GM10847 (cell line): Measurements from ENCODE around the gene RGS9BP.

Source experiments
- POLR2A ChIP-seq: IDR thresholded peaks from 2 replicates; pipeline ENCODE4 v1.6.1; 2011; ENCODE audit not compliant: insufficient read length; ENCODE audit errors: extremely low read depth

Gene RGS9BP, protein sequence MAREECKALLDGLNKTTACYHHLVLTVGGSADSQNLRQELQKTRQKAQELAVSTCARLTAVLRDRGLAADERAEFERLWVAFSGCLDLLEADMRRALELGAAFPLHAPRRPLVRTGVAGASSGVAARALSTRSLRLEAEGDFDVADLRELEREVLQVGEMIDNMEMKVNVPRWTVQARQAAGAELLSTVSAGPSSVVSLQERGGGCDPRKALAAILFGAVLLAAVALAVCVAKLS

DNA sequence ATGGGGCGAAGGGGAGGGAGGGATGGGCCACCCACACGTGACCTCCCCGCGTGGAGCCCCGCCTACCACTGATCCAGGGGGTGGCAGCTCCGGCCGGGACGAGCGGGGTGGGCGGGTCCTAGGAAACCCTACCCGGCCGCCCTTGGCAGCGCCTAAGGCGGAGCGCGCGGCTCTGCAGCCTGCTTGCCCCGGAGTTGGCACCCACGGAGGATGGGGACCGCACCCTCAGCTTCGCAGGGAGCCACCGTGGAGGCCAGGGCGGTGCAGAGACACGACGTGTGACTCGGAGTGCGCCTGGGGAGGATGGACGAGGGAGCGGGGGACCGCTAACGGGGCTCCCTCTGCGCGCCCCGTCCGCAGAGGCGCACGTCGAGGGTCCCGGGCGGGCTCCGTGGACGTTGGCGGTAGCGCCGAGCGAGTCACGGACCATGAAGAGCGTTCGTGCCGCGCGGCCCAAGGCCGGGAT, at the start of gene RGS9BP:
RGS9BP (plus strand) TSS at position 129 of the 466 bp plus-strand sequence. CDS start 416 bp downstream, outside the sequence.
- no peak for TF ChIP-seq POLR2A

DNA sequence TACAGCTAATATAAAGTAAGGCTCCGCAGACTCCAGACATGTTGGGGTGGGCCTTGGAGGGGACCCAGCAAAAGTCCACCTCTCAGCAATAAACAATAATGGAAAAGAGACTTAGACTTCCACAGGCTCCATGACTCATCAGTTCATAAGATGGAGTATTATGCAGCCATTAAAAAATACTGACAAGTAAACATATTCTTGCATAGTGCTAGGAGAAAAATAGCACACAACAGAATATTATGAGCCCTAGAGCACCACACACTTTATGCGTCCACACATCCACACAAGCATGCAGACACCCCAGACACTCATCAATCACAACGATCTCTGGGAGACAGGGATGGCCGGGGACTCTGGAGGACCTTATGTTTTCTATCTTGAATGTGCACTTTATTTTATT, 48.7 kb upstream of the RGS9BP start:
- no peak for TF ChIP-seq POLR2A

DNA sequence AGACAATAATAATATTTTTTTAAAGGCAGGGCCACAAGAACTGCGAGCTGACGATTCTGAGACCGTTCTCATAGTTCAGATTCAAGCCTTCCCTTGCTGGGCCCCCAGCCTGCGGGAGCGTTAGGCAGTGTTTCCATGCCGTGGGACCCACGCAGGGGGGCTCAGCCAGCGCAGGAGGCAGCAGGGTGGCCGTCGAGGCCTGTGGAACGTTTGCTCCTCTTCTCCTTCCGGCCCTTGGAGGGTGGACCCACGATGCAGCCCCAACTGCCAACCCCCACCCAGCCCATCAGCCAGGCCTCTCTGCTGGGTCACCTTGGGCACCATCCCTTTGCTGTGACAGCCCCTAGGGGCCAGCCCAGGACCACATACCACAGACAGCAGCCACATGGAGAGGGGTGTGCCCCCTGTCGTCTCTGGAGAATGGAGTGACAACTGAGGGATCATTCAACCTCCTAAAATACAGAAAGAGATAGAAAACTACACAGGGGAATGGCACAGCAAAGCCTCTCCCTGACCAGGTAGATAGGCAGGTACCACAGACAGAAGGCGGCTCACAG, 47.9 kb upstream of the RGS9BP start:
- TF ChIP-seq POLR2A, result no peak

DNA sequence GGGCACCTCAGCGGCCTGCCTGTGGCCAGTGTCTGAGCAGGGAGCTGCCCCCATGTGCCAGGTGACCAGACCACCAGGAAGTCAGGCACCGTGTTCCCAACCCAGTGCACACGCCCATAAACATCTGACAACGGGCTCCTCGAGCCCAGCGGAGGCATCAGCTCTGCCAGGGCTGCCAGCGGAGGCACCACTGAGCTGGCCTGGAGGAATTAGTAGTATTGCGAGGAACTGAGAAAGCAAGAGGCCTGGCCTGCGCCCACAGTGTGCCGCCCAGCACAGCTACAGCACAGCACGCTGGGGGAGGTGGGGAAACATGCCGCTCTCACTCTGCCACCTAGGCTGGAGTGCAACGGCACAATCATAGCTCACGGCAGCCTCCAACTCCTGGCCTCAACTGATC, 45.3 kb upstream of the RGS9BP start:
- TF ChIP-seq POLR2A, result no peak

DNA sequence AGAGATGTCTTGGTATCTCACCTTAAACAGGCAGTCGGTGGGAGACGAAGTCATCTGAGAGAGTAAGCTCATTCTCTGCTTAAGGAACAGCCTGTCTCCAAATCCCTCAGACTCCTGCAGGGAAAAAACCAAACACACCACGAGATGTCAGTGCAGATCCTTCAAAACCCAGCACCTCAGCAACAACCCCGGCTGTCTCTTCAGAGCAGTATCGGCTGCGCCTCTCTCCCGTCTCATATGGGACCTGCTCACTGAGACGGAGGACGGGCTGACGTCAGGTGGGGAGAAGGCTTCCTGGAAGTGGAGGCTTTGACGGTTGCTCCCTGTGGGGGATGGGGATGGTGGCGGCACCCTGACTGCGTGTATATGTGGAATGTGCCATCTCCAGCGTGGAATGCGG, 44.3 kb upstream of the RGS9BP start:
- no peak for TF ChIP-seq POLR2A

DNA sequence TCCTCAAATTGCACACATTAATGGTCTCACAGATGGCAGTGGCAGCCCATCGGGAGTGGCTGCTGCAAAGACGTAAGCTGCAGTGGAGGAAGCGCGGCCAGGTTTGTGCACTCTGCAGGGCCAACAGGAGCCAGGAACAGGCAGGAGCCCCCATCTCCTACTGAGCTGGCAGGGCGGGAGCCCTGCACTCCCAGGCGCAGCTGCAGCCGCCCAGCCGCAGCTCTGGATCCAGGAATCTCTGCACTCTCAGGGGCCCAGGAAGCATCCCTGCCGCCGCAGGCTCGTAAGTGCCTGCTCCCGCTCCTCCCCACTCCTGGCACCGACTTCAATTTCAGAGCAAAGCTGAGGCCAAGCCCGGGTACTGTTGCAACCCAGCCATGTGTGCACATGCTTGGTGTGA, 38.2 kb upstream of the RGS9BP start:
- TF ChIP-seq POLR2A, result no peak

DNA sequence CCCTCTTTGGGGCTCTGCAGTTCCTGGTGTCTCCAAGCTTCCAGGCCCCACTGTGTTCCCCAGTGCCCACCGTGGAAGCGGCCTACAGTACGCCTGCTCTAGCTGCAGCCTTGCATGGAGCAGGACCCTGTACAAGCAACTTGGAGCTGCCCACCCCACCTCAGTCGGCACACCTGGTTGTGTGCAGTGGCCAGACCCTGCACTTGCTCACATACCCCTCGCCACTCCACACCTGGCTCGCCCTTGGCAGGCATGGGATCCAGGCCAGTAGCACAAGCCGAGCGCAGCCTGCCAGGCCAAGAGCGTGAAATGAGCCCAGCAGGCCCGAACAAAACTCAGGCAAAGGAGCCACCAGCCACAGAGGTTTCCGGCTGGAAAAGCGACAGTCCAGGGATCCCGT, 37.0 kb upstream of the RGS9BP start:
- TF ChIP-seq POLR2A, result no peak

DNA sequence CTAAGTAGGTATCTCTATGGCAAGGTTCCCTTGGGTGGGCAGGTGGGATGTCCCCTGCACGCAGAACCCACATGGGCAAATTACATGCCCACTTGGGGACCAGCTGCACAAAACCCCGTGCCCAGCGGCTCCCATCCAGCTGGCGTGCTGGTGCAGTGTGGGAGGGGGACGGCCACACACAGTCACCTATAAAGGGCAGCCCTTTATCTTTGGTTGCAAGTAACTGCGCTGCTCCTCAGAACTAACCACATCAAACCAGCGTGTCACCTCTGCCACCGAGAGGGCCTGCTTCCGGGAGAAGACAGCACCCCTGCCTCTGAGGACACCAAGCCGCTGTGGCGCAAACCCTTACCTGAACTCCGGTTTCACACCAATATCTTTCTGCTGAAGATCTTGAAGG, 32.9 kb upstream of the RGS9BP start:
- no peak for TF ChIP-seq POLR2A

DNA sequence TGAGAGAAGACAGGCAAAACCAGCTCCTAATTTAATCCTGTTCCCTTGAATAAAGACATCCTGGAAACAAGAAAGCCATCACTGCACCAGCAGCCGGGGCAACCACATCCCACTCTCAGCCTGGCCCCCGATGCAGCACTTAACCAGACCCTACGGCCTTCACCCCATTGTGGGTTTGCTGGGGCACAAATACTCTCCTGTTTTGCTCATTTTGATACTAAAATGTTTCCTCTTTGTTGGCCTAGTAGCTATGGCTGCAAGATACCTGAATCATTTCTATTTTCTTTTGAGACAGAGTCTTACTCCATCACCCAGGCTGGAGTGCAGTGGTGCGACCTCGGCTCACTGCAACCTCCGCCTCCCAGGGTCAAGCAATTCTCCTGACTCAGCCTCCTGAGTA, 29.1 kb upstream of the RGS9BP start:
- no peak for TF ChIP-seq POLR2A

DNA sequence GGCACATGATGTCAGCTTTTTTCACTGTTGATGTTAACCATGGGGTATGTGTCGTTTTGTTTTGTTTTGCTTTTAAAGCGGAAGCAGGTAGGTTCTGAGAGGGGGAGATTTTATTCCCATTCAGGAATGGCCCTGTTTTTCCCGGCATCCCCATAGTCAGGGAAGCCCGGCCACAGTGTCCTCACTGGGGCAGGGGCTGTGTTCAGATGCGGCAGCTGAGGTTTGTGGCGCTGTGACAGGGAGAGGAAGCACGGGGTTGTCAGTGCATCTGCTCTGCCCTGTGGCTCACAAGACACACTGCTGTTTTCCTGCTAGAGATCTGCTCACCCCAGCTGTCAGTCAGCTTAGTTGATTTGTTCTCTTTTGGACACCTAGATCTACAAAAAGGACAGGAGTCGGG, 28.3 kb upstream of the RGS9BP start:
- TF ChIP-seq POLR2A, result no peak

DNA sequence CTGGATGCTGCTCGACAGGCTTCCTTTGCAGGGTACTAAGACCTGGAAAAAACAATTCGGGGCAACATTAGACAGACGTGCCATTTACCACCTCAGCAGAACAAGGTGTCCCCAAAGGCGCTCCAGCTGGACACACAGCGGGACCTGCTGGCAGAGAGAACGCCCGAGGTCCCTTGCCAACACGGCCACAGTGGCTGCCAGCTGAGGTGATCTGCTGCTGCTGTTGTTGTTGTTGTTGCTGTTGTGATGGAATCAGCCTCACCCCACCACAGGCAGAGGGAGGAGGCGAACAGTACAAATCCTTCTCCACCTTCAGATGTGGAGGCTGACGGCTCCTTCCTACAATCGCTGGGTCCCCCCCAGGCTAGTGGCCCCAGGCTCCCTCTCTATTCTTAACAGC, 25.9 kb upstream of the RGS9BP start:
- TF ChIP-seq POLR2A, result no peak

DNA sequence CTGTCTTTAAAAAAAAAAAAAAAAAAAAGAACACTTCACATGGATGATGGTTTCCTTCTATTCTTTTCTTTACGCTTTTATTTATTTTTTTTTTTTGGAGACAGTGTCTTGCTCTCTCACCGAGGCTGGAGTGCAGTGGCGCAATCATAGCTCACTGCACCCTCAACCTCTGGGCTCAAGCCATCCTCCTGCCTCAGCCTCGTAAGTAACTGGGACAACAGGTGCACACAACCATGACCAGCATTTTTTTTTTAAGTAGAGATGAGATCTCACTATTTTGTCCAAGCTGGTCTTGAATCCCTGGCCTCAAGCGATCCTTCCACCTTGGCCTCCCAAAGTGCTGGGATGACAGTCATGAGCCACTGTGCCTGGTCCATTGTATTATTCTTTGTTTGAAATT, 25.0 kb upstream of the RGS9BP start:
- no peak for TF ChIP-seq POLR2A

DNA sequence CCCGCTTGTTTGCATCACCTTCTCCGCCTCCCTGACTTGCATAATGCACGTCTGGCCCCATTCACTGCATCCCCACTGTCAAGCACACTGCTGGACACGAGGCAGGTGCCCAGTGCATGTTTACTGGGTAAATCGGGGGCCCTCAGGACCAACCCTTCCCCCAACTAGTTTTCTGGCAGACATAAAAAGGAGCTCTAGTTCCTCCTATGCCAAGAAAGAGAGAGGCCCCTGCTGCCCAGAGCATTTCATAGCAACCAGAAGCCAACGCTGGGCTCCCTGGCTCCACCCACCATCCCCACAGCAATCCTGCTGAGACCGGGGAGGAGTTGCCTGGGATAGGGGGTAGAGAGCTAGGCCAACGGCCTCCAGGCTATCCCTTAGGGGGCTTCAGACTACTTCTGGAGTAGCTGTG, 23.9 kb upstream of the RGS9BP start:
- no peak for TF ChIP-seq POLR2A

DNA sequence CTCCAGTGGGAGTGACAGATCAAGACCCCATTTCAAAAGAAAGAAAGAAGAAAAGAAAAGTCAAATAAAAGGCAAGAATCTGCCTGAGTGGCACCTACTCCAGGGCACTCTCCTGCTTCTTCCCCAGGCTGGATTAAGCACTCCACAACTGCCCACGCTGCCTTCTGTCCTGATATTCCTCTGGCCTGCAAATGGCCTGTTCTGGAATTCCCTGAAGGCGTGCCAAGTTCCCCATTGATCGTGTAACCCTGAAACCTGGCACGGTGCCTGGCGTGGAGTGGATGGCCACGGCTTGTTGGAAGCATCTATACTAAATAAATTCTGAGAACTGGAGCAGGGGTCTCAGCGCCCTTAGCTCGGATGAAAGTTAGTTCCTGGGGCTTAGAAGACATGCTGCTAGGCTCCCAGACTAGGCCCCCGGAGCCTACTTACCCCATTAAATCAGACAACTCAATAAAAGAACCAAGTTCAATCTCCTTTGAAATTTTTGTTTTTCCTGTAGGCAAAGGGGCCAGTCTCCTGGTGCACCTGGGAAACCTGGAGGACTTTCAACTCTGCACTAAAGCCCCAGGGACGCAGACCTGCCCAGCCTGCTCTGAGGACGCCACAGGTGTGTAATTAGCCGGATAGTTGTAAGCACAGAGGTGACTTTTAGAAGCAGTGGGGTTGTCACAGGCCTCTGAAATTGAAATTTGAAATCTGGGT, 22.6 kb upstream of the RGS9BP start:
- TF ChIP-seq POLR2A, result no peak

DNA sequence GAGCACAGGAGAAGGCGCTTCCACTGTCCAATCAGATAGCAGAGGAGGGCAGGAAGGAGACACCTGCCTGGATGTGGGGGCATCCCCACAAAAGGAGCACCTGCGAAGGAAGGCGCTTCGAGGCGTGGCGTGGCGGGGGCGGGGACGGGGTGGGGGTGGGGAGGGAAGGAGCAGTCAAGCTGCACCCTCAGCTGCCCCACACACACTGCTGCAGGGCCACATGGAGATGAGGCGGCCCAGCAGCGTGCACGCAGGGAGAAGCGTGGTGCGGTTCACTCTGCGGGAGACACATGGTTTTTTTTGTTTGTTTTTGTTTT, 22.1 kb upstream of the RGS9BP start:
- TF ChIP-seq POLR2A, result no peak

DNA sequence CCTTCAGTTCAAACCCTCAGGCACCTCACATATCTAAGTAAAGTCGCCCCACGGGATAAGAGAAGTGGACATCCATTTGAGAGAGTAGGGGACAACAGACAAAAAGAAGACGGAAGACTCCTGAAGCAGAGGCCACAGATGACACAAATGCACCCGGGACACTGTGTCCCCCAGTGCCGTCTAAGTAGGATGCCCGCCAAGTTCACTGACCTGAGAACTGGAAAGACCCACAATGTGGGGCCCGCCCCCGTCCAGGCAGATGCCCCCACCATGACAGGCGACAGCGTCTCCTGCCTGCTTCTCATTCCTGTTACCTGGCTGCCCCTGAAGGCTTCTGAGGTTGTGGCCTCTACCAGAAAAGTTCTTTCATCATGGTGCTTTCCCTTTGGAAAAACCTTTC, 17.6 kb upstream of the RGS9BP start:
- no peak for TF ChIP-seq POLR2A

DNA sequence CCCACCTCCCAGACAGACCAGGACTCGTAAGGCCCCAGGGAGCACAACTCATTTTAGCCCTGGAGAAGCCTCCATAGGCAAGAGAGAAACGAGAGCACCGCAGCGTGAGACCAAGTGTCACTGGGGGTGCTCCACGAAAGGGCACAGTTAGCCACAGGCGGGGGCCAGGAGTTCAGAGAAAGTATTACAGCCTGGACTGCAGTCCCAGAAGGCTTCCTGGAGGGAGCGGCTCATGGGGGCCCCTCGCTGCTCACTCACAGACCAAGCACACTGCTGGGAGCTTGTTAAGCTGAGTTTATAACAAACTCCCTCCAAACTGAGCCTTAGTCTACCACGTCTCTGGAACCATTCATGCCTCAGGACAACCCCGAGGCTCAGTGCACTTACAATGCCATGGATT, 17.1 kb upstream of the RGS9BP start:
- no peak for TF ChIP-seq POLR2A
